T-helper 22 cell (primary cell): Measurements from ENCODE around the gene SPACDR.
"Not testable (repeated sequence)": the region's sequence is repeated elsewhere in the genome, so short reads cannot be mapped to it uniquely, and the experiment has no call there.

Experiments
- DNase-seq: peaks from one replicate; pipeline ENCODE4 v3.0.0-alpha.2; 2020; ENCODE audit warnings: low read depth

The SPACDR gene

GRCh38 chr7:100465702-100466311 lies 1.7 kb upstream of the SPACDR start:
- DNase-seq: no peak

- no peak for DNase-seq
Measured at GRCh38 chr7:100465299-100465698, 1.2 kb upstream of the SPACDR start.

- no peak for DNase-seq
Measured at GRCh38 chr7:100464791-100465190, 731 bp upstream of the SPACDR start.

GRCh38 chr7:100457033-100457432 lies 7.0 kb downstream of the SPACDR start:
- no peak for DNase-seq

GRCh38 chr7:100456562-100456961 lies 7.5 kb downstream of the SPACDR start:
- no peak for DNase-seq

GRCh38 chr7:100455206-100455605 lies 8.9 kb downstream of the SPACDR start:
- no peak for DNase-seq

- DNase-seq: not testable (repeated sequence)
Measured at GRCh38 chr7:100453854-100454253, 10.2 kb downstream of the SPACDR start.

GRCh38 chr7:100452513-100452912 lies 11.5 kb downstream of the SPACDR start:
- no peak for DNase-seq

GRCh38 chr7:100449190-100449795 lies 14.8 kb downstream of the SPACDR start:
- DNase-seq: no peak

- not testable (repeated sequence) for DNase-seq
Measured at GRCh38 chr7:100447363-100447762, 16.7 kb downstream of the SPACDR start.

- DNase-seq: no peak
Measured at GRCh38 chr7:100446040-100446439, 18.0 kb downstream of the SPACDR start.

- DNase-seq: no peak
Measured at GRCh38 chr7:100444311-100445278, 19.5 kb downstream of the SPACDR start.

GRCh38 chr7:100443096-100443840 lies 20.8 kb downstream of the SPACDR start:
- DNase-seq: no peak

GRCh38 chr7:100441641-100442535 lies 22.2 kb downstream of the SPACDR start:
- no peak for DNase-seq

GRCh38 chr7:100439244-100439643 lies 24.8 kb downstream of the SPACDR start:
- not testable (repeated sequence) for DNase-seq

GRCh38 chr7:100438731-100439130 lies 25.3 kb downstream of the SPACDR start:
- DNase-seq: not testable (repeated sequence)

- no peak for DNase-seq
Measured at GRCh38 chr7:100438172-100438571, 25.9 kb downstream of the SPACDR start.

GRCh38 chr7:100437150-100438100 lies 26.6 kb downstream of the SPACDR start:
- DNase-seq: no peak

- DNase-seq: peak; percentile 27
Measured at GRCh38 chr7:100435401-100436304, 28.4 kb downstream of the SPACDR start.
